NB4 (cell line): ENCODE results near the gene KEL.

Experiments
- DNase-seq: peaks from one replicate; pipeline ENCODE4 v3.0.0; 2010; ENCODE audit warnings: low read depth
- H3K4me3 ChIP-seq: one replicate; pipeline ENCODE4 v1.5.1; 2011; ENCODE audit warnings: mild to moderate bottlenecking, low read depth, low read length, moderate library complexity
- CTCF ChIP-seq: IDR thresholded peaks from one replicate; pipeline ENCODE4 v1.5.1; 2012; ENCODE audit warnings: low read depth, low read length
- MAX ChIP-seq: IDR thresholded peaks from 2 replicates; pipeline ENCODE4 v1.6.1; 2011; ENCODE audit warnings: low read depth, low read length
- MYC ChIP-seq: IDR thresholded peaks from 2 replicates; pipeline ENCODE4 v1.6.1; 2011; ENCODE audit warnings: low read depth, low read length
- POLR2A ChIP-seq: IDR thresholded peaks from 2 replicates; pipeline ENCODE4 v1.6.1; 2011; ENCODE audit warnings: mild to moderate bottlenecking; ENCODE audit not compliant: insufficient read length; ENCODE audit errors: extremely low read depth

The KEL gene

GRCh38 chr7:142969183-142969582 is 7.0 kb upstream of the KEL start:
- TF ChIP-seq MYC: no peak
- no peak for TF ChIP-seq MAX
- no peak for TF ChIP-seq POLR2A
- TF ChIP-seq CTCF: no peak
- DNase-seq: no peak
- no peak overlapping the region for H3K4me3 ChIP-seq

GRCh38 chr7:142968229-142968628 is 6.1 kb upstream of the KEL start:
- DNase-seq: peak; percentile 29
- H3K4me3 ChIP-seq: no peak overlapping the region
- TF ChIP-seq MAX (no peak), POLR2A (no peak), MYC (no peak)

- no peak for TF ChIP-seq MYC
- no peak for TF ChIP-seq CTCF
- TF ChIP-seq POLR2A: no peak
- no peak for TF ChIP-seq MAX
- DNase-seq: no peak
- no peak overlapping the region for H3K4me3 ChIP-seq
These were observed 2.5 kb upstream of the KEL start for GRCh38 chr7:142964502-142965246.

- H3K4me3 ChIP-seq: no peak overlapping the region
- DNase-seq: no peak
- TF ChIP-seq MAX (no peak), MYC (no peak), CTCF (no peak), POLR2A (no peak)
These were observed 1.8 kb upstream of the KEL start for GRCh38 chr7:142963993-142964392.

GRCh38 chr7:142962991-142963390 is 828 bp upstream of the KEL start:
- DNase-seq: no peak
- TF ChIP-seq CTCF (no peak), MAX (no peak), MYC (no peak), POLR2A (no peak)
- no peak overlapping the region for H3K4me3 ChIP-seq

GRCh38 chr7:142961595-142961972 is 579 bp downstream of the KEL start:
- no peak for TF ChIP-seq CTCF
- TF ChIP-seq MYC: no peak
- TF ChIP-seq MAX: no peak
- no peak for TF ChIP-seq POLR2A
- H3K4me3 ChIP-seq: no peak overlapping the region
- DNase-seq: no peak
